GM12878 (cell line): Measurements from ENCODE around the gene PDCD2. TPM values are rescaled to one million over a fixed set of nuclear protein-coding genes. Genes with fewer than 3 reads are reported as not detected.

Experiments
- ATAC-seq: fragments of 200-7000 bp; cut with Tn5 transposase; 3 replicates; pipeline ENCODE4 v1.9.1; 2020; ENCODE audit warnings: mild to moderate bottlenecking, moderate library complexity
- BruUV-seq: library from RNA; stranded (reverse); fragments of 400-500 nt; replicated peaks from 2 replicates; lab custom pipeline; 2021; lab: Mats Ljungman, UMichigan
- CTCF ChIA-PET: fragments of 300-600 bp; sonication (Branson Sonifier 250); formaldehyde crosslinking; extraction: SDS; loops from one replicate; lab custom pipeline; 2021; ENCODE audit warnings: inconsistent platforms; lab: Yijun Ruan, JAX
- POLR2A ChIA-PET: fragments of 350-600 bp; formaldehyde crosslinking; extraction: SDS; loops from one replicate; lab custom pipeline; 2021; ENCODE audit warnings: inconsistent platforms; lab: Charles Lee
- RAD21 ChIA-PET: fragments of 300-600 bp; sonication (Branson Sonifier 250); formaldehyde crosslinking; loops from one replicate; lab custom pipeline; 2023; ENCODE audit warnings: antibody characterized with exemption; ENCODE audit not compliant: unreplicated experiment; lab: Charles Lee
- SMC1A ChIA-PET: fragments of 300-600 bp; sonication (Branson Sonifier 250); formaldehyde crosslinking; loops from one replicate; lab custom pipeline; 2023; ENCODE audit not compliant: unreplicated experiment, uncharacterized antibody; lab: Charles Lee
- DNase-seq: peaks from one replicate; pipeline ENCODE4 v3.0.0-alpha.2; 2011; ENCODE audit warnings: low read depth, low spot score
- FAIRE-seq: peaks from 3 replicates; lab custom pipeline; 2011; peaks lifted over from hg19 to GRCh38; lab: Jason Lieb, UNC
- H2AFZ ChIP-seq: 2 replicates; pipeline ENCODE4 v1.6.0; 2011; ENCODE audit warnings: low read depth, low read length, control low read depth; ENCODE audit not compliant: control insufficient read depth
- H3K27ac ChIP-seq: 2 replicates; pipeline ENCODE4 v1.5.1; 2011; ENCODE audit warnings: control low read depth; ENCODE audit not compliant: control insufficient read depth, insufficient read depth
- H3K27me3 ChIP-seq, 2 experiments: replicated peaks in 1 of 2; 2 replicates each; pipeline versions ENCODE4 v1.6.0 to v1.6.1; 2011; ENCODE audit warnings: low read length in 1 of 2; ENCODE audit not compliant: control insufficient read depth in 2 of 2, insufficient read depth in 2 of 2
- H3K36me3 ChIP-seq, 2 experiments: 2 replicates each; pipeline ENCODE4 v1.5.1; 2011; ENCODE audit warnings: low read length in 1 of 2; ENCODE audit not compliant: control insufficient read depth in 2 of 2, insufficient read depth in 2 of 2
- H3K4me1 ChIP-seq: 2 replicates; pipeline ENCODE4 v1.6.1; 2011; ENCODE audit warnings: mild to moderate bottlenecking, low read length, moderate library complexity, mixed read lengths; ENCODE audit not compliant: control insufficient read depth, insufficient read depth
- H3K4me2 ChIP-seq: 2 replicates; pipeline ENCODE4 v1.6.0; 2011; ENCODE audit warnings: control low read depth; ENCODE audit not compliant: control insufficient read depth, insufficient read depth
- H3K4me3 ChIP-seq: fragments of 200-600 bp; sonication (generic); 2 replicates; pipeline ENCODE4 v1.5.1; 2016
- H3K79me2 ChIP-seq: 2 replicates; pipeline ENCODE4 v1.6.0; 2011; ENCODE audit warnings: low read length; ENCODE audit not compliant: control insufficient read depth, insufficient read depth
- H3K9ac ChIP-seq: 2 replicates; pipeline ENCODE4 v1.8.0; 2011; ENCODE audit warnings: low read length, control low read depth, mixed read lengths; ENCODE audit not compliant: control insufficient read depth, insufficient read depth
- H3K9me3 ChIP-seq: replicated peaks from 3 replicates; pipeline ENCODE4 v1.5.1; 2011; ENCODE audit warnings: mild to moderate bottlenecking, low read length; ENCODE audit not compliant: control insufficient read depth, insufficient read depth
- H4K20me1 ChIP-seq: 2 replicates; pipeline ENCODE4 v1.6.0; 2011; ENCODE audit not compliant: control insufficient read depth, insufficient read depth
- ATF7 ChIP-seq: fragments of 450-650 bp; IDR thresholded peaks from 2 replicates; pipeline ENCODE4 v1.6.1; 2016; ENCODE audit warnings: low read depth, mild to moderate bottlenecking
- BCL11A ChIP-seq: IDR thresholded peaks from 2 replicates; pipeline ENCODE4 v1.6.1; 2011; ENCODE audit warnings: low read depth, low read length
- CBFB ChIP-seq: IDR thresholded peaks from 2 replicates; pipeline ENCODE4 v1.6.1; 2016; ENCODE audit warnings: antibody characterized with exemption, low read depth
- DPF2 ChIP-seq: fragments of 450-650 bp; IDR thresholded peaks from 2 replicates; pipeline ENCODE4 v1.6.1; 2017; ENCODE audit warnings: mild to moderate bottlenecking
- EGR1 ChIP-seq, 2 experiments: IDR thresholded peaks; 1 replicate in 1 of 2; 2 replicates in 1 of 2; pipeline ENCODE4 v1.6.1; 2011 to 2012; ENCODE audit warnings: low read depth in 2 of 2, low read length in 2 of 2, borderline replicate concordance in 1 of 2, mild to moderate bottlenecking in 1 of 2, moderate library complexity in 1 of 2
- JUND ChIP-seq: IDR thresholded peaks from 2 replicates; pipeline ENCODE4 v1.6.1; 2012; ENCODE audit warnings: low read depth, mild to moderate bottlenecking, low read length, improper control_type of control experiment, moderate library complexity
- MEF2B ChIP-seq: fragments of 450-650 bp; IDR thresholded peaks from 2 replicates; pipeline ENCODE4 v1.6.1; 2018; ENCODE audit warnings: mild to moderate bottlenecking, moderate library complexity; ENCODE audit not compliant: partially characterized antibody, poor library complexity, severe bottlenecking
- MXI1 ChIP-seq: fragments of 150-350 bp; IDR thresholded peaks from 2 replicates; pipeline ENCODE4 v1.6.1; 2011; ENCODE audit warnings: low read depth, mild to moderate bottlenecking, inconsistent platforms, low read length, improper control_type of control experiment
- MYB ChIP-seq: fragments of 150-350 bp; IDR thresholded peaks from 2 replicates; pipeline ENCODE4 v1.6.1; 2014; ENCODE audit warnings: mild to moderate bottlenecking, low read depth, low read length, borderline replicate concordance
- POU2F2 ChIP-seq: IDR thresholded peaks from 3 replicates; pipeline ENCODE4 v1.6.1; 2011; ENCODE audit warnings: low read depth, mild to moderate bottlenecking, low read length, borderline replicate concordance
- RUNX3 ChIP-seq: IDR thresholded peaks from 2 replicates; pipeline ENCODE4 v1.6.1; 2012; ENCODE audit warnings: low read length, inconsistent platforms
- SIN3A ChIP-seq: IDR thresholded peaks from 2 replicates; pipeline ENCODE4 v1.6.1; 2012; ENCODE audit warnings: low read depth, low read length, improper control_type of control experiment
- ZSCAN29 ChIP-seq: fragments of 450-650 bp; IDR thresholded peaks from 2 replicates; pipeline ENCODE4 v1.6.1; 2017; ENCODE audit warnings: mild to moderate bottlenecking, moderate library complexity
- WGBS: methylation state at CpG from one replicate; pipeline ENCODE4 v1.1.6; 2016; ENCODE audit warnings: low lambda C conversion rate; ENCODE audit not compliant: insufficient replicate concordance, insufficient coverage; ENCODE audit errors: missing lambda C conversion rate; 5-methylcytosine and 5-hydroxymethylcytosine counted together
- in situ Hi-C: fragments of 300-500 bp; cut with MboI; formaldehyde crosslinking; loops from 9 replicates; pipeline ENCODE4 v1.14.3; 2018; ENCODE audit warnings: mixed read lengths
- intact Hi-C: fragments of 100-400 bp; cut with micrococcal nuclease; formaldehyde crosslinking; loops from one replicate; pipeline ENCODE4 v1.14.2; 2022; ENCODE audit not compliant: unreplicated experiment
- polyA plus RNA-seq, 11 experiments: library from polyadenylated mRNA; depleted of rRNA in 4 of 11; unstranded in 6 of 11; stranded (reverse) in 5 of 11; fragments of >200 nt; fragmentation: Nextera tagmentation in 4 of 11; fragmentation: Illumina TruSeq in 1 of 11; extraction: Ambion mirVana in 4 of 11; extraction: Trizol in 1 of 11; gene quantifications; 1 replicate in 1 of 11; 2 replicates in 10 of 11; pipeline versions ENCODE4 v1.2.1 to v1.2.3, GENCODE V29; 2011 to 2016; ENCODE audit warnings: inconsistent platforms in 2 of 11, missing spikeins in 2 of 11, low read depth in 1 of 11
- total RNA-seq, 4 experiments: library from RNA; depleted of rRNA in 3 of 4; stranded (reverse); fragments of >200 nt in 3 of 4; fragmentation: Illumina TruSeq in 1 of 4; extraction: Trizol in 1 of 4; gene quantifications; 2 replicates each; pipeline versions ENCODE4 v1.2.1 to v1.2.3, GENCODE V29; 2013 to 2021
- TF ChIP-seq, protein P1 (sequence below): fragments of 450-650 bp; IDR thresholded peaks from 2 replicates; pipeline ENCODE4 v1.6.1; 2017; ENCODE audit warnings: mild to moderate bottlenecking, moderate library complexity

PDCD2 gene
- total and polyA plus RNA-seq, 10 of the 15 experiments (the other 5 are each of a cell fraction or from before 2014, with no cell fraction given), result 27.4 to 154 (median 101) TPM

DNA sequence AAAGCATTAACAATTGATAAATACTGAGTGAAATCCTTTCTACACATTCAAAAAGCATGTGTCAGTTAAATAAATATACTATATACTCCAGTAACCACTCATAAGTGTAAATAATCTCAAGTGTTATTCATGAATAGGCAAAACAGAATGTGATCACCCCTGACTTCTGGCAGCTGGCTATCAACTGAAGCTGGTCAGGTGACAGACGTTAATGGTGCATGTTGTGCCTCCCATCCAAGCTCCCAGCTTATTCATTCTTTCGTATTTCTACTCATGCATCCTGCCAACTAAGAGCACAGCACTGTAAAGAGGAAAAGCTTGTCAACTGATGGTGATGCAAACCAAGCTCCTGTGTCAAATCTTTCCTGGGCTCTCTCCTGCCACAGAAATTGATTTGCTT is 39.0 kb downstream of the PDCD2 start:
- RAD21 ChIA-PET, result no interaction called here
- no TSS peak for BruUV-seq
- 29% methylated on average over 2 of the region's 2 CpGs for WGBS
- in situ Hi-C loops (no loop called here), intact Hi-C loops (no loop called here)
- Histone ChIP-seq H3K27me3 (no peaks in the 10 kb centered on the region), H3K9me3 (no peaks in the 10 kb centered on the region), H3K27ac (no peak overlapping the region), H4K20me1 (peaks cover 4% of the 10 kb centered on the region; the same call in 1 of the 2 replicates), H3K36me3 (peaks cover 8 to 26% of the 10 kb centered on the region in 2 experiments), H3K4me3 (no peak overlapping the region), H3K9ac (no peak overlapping the region), H3K4me1 (no peaks in the 10 kb centered on the region), H3K4me2 (no peak overlapping the region), H3K79me2 (peaks cover 32% of the 10 kb centered on the region), H2AFZ (no peak overlapping the region)
- TF ChIP-seq DPF2 (no peak), CBFB (no peak), JUND (no peak), SIN3A (no peak), MEF2B (no peak), RUNX3 (no peak), ZSCAN29 (no peak), EGR1 (IDR thresholded peaks at IDR 0.05; ENCODE audit: borderline replicate concordance in 1 of 2, low read depth in 2 of 2, low read length in 2 of 2) (no peak), MXI1 (no peak), BCL11A (no peak), POU2F2 (no peak), MYB (no peak), ATF7 (no peak)
- TF ChIP-seq, protein P1, sequence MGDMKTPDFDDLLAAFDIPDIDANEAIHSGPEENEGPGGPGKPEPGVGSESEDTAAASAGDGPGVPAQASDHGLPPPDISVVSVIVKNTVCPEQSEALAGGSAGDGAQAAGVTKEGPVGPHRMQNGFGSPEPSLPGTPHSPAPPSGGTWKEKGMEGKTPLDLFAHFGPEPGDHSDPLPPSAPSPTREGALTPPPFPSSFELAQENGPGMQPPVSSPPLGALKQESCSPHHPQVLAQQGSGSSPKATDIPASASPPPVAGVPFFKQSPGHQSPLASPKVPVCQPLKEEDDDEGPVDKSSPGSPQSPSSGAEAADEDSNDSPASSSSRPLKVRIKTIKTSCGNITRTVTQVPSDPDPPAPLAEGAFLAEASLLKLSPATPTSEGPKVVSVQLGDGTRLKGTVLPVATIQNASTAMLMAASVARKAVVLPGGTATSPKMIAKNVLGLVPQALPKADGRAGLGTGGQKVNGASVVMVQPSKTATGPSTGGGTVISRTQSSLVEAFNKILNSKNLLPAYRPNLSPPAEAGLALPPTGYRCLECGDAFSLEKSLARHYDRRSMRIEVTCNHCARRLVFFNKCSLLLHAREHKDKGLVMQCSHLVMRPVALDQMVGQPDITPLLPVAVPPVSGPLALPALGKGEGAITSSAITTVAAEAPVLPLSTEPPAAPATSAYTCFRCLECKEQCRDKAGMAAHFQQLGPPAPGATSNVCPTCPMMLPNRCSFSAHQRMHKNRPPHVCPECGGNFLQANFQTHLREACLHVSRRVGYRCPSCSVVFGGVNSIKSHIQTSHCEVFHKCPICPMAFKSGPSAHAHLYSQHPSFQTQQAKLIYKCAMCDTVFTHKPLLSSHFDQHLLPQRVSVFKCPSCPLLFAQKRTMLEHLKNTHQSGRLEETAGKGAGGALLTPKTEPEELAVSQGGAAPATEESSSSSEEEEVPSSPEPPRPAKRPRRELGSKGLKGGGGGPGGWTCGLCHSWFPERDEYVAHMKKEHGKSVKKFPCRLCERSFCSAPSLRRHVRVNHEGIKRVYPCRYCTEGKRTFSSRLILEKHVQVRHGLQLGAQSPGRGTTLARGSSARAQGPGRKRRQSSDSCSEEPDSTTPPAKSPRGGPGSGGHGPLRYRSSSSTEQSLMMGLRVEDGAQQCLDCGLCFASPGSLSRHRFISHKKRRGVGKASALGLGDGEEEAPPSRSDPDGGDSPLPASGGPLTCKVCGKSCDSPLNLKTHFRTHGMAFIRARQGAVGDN, result no peak
- FAIRE-seq (no peak), ATAC-seq (no peak), DNase-seq (no peak)
- POLR2A ChIA-PET, result no interaction called here
- CTCF ChIA-PET, result no interaction called here
- SMC1A ChIA-PET, result no interaction called here
